ENCODE measurements around the gene OTOR.

The OTOR gene

GRCh38 chr20:16752082-16752481, 3.9 kb downstream of the OTOR start:
- no peak for DNase-seq

DNA sequence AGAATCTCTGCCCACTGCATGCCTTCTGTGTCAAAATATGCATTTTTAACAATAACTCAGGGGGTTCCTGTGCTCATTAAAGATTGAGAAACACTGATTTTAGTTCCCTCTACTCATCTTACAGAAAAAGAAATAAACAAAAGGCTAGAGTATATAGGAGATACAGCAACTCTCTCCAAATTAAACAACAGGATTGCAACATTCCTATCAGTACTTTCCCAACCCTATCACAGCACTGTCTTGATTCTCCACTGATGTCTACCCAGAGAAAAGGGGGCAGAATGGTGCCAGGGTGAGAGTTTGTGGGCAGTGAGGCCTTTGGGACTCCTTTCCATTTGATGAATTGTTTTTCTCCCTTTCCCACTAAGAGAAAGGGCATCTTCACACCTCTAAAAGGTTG, 4.7 kb downstream of the OTOR start:
- no peak for DNase-seq

DNA sequence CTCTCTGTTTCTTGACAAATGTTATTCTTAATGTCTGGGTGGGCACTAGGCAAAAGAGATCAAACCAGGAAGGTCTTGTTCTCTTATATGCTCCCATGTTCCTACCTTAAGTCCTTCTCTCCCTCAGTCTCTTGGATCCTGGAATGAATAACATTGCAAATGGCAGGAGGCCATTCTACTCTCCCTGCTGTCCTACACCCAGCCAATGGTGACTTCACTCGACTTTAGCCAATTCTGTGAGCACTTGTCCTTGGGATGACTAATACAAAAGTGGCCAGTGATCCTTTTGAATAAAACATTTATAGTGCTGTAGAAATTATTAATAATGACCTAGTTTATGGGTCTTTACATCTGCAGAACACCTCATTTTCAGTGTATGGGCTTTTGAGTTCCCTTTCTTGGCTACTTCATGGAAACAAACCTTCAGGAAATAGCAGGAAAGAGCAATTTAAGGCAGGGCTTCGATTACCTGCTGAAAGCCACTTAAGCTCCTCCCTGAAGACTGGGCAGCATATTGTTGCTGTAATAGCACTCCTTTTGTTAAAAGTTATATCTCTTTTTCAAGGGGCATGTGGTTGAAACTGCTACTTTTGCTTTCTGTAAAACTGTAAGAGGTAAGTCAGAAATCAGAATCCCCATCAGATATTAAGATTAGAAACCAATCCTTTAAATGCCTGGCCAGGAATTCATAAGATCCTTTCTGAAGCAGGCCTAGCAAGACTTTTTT, 10.5 kb downstream of the OTOR start:
- no peak for DNase-seq

DNA sequence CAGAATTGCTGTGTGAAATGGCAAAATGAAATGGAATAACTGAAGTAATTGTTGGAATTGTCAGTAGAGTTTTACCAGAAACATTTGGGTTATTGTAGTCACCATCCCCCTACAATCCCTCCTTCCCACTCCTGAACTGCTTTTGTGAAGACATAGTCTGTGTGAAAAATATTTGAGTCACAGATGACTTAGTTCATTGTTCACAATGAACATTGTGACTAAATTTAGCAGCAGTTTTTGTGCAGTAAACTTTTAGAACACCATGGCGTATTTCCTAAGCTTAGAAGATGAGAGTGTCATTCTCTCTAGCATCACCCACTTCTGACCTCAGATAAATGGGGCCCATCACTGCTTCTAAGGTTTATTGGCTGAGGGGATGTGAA, 11.0 kb downstream of the OTOR start:
- no peak for DNase-seq

GRCh38 chr20:16760431-16761304, 12.5 kb downstream of the OTOR start:
- no peak for DNase-seq

GRCh38 chr20:16761305-16761829, 13.2 kb downstream of the OTOR start:
- peak; percentile 42 to 49 for DNase-seq

- DNase-seq = no peak
These were observed 16.4 kb downstream of the OTOR start for GRCh38 chr20:16764560-16764959.

DNA sequence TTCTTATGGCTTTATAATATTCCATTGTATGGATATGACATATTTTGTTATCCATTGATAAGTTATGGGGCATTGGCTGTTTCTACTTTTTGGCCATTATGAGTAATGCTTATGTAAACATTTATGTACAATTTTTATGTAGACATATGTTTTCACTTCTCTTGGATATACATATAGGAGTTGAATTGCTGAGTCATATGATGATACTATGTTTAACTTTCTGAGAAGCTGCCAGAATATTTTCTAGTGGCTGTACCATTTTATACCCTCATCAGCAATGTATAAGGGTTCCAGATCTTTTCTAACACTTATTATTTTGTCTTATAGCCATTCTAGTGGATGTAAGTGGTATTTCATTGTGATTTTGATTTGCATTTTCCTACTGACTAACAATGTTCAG, 23.1 kb downstream of the OTOR start:
- no peak for DNase-seq

- no peak for DNase-seq
These were observed 27.8 kb downstream of the OTOR start for GRCh38 chr20:16775961-16776360.

DNA sequence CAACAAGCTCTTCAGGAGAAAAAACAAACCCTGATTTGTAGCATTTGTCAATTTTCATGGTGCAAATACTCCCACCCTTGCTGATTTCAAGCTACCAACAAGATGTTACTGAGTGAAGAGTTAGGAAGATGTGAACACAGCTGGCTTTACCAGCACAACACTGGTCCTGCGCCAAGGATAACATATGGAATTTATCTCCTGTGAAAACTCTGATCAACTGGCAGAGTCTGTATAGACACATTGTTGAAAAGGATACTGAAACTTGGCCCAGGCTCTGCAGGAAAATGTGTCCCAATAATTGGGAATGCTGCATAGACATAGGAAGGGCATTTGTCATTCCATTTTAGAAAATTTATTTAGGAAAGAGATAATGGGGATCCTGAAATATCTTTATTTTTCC, 29.0 kb downstream of the OTOR start:
- no peak for DNase-seq

DNA sequence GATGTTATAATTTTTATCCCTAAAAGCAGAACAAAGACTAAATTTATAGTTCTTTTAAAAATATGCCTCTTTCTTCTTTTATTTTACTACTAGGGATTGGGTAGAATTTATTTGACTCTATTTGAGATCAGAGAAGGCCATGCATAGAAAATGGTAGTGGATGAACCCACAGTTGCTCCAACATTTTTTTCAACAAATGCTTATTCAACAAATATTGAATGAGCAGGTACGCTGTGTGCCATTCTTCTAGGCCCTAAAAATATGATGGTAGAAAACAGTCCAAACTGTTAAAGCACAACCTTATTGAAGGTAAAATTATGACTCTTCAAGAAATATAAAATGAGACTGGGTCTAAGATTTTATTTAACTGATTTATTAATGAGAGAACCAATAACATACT, 30.0 kb downstream of the OTOR start:
- DNase-seq = no peak

DNA sequence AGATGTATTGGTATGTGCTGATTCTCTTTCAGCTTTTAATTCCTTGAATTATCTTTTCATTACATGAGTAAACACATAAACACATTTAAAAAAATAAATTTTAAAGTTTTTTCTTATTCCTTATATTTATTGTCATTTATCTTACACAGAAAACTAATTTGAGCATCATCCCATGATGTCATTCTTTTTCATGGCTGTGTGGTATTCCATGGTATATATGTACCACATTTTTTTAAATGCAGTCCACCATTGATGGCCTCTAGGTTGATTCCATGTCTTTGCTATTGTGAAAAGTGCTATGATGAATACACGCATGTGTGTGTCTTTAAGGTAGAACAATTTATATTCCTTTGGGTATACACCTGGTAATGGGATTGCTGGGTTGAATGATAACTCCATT, 33.3 kb downstream of the OTOR start:
- no peak for DNase-seq

DNA sequence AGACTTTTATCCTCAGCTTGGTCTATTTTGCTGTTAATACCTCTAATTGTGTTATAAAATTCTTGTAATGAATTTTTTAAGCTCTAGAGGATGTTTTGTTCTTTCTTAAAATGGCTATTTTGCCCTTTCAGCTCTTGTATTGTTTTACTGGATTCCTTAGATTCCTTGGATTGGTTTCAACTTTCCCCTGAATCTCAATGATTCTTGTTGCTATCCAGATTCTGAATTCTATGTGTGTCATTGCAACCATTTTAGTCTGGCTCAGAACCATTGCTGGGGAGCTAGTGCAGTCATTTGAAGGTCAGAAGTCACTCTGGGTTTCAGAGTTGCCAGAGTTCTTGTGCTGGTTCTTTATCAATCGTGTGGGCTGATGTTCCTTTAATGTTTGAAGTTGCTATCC, 37.1 kb downstream of the OTOR start:
- no peak for DNase-seq

Data from SW 1271 (cell line).